Mesenteric fat pad (tissue), 1 donor: ENCODE results near the gene ARL4C. TPM values are rescaled to one million over a fixed set of nuclear protein-coding genes. Genes with fewer than 3 reads are reported as not detected.
"Not testable (repeated sequence)": the region's sequence is repeated elsewhere in the genome, so short reads cannot be mapped to it uniquely, and the experiment has no call there.

Experiments used
- DNase-seq: peaks from one replicate; pipeline ENCODE4 v3.0.0-alpha.2; 2020; ENCODE audit warnings: low spot score
- total RNA-seq: library from RNA; stranded (reverse); fragmentation: NEBNext Ultra II Directional; extraction: Animal tissue kit (Norgen Biotek cat#: 25700); gene quantifications from one replicate; pipeline ENCODE4 v1.2.1, GENCODE V29; 2021
- donor health status: DM: yes; HTN: yes; CAD: no.

The ARL4C gene
- total RNA-seq, 1 donor from 2014 or later: 17.4 TPM

DNA sequence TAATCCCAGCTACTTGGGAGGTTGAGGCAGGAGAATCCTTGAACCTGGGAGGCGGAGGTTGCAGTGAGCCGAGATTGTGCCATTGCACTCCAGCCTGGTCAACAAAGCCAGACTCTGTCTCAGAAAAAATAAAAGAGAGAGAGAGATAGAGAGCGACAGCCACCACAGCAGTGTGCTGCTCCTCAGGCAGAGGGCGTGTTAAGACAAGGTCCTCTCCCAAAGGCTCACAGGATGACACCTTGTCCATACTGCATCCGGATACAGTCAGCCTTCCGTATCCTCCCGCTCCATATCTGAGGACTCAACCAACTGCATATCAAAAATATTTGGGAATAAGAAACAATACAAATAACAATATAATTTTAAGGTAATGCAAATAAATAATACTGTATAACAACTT is 20.1 kb downstream of the ARL4C start:
- DNase-seq: peak; percentile 22

DNA sequence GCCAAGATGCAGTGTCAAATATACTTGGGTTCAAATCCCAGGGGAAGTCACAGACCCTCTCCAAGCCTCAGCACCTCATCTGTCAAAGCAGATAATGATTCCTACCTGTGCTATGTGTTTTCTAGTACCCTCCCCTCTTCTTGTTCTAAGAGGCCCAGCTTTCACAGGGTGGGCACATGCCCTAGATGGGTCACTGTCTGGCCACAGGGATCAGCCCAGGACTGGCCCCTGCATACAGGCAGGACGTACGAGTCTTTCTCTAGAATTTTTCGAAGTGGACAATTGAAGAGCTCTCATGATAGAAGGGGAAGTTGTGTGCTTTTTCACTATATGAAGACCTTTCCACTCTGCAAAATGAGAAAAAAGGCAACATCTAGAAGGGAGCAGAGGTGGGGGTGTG is 22.2 kb downstream of the ARL4C start:
- peak; percentile 85 for DNase-seq

DNA sequence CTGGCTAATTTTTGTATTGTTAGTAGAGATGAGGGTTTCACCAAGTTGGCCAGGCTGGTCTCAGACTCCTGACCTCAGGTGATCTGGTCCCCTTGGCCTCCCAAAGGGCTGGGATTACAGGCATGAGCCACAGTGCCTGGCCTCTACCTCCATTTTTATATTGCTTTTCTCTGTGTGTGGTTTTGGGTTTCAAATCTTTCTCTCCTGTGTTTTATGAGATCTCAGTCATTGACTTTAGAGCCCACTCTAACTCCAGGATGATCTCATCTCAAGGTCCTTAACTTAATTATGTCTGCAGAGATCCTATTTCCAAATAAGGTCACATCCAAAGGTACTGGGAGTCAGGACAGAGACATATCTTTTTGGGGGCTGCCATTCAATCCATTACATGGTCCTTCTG is 24.7 kb downstream of the ARL4C start:
- no peak for DNase-seq

DNA sequence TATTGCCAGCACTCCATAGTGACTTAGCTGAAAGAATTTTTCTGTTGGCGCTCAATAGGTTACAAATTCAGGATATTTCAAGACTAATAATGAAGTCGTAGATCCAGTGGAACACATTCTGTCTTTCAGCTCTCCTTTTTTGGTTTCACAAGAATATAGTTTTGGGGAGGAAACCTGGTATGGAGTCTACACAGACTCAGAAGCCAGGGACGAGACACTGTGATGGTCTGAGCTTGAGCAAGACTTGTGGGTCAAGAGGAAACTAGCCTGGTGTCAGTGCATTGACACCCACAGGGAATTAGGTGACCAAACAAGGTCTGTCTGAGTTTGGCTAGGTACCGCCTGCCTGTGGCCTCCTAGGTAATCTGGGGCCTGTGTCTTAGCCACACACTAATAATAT is 26.9 kb downstream of the ARL4C start:
- DNase-seq: no peak

DNA sequence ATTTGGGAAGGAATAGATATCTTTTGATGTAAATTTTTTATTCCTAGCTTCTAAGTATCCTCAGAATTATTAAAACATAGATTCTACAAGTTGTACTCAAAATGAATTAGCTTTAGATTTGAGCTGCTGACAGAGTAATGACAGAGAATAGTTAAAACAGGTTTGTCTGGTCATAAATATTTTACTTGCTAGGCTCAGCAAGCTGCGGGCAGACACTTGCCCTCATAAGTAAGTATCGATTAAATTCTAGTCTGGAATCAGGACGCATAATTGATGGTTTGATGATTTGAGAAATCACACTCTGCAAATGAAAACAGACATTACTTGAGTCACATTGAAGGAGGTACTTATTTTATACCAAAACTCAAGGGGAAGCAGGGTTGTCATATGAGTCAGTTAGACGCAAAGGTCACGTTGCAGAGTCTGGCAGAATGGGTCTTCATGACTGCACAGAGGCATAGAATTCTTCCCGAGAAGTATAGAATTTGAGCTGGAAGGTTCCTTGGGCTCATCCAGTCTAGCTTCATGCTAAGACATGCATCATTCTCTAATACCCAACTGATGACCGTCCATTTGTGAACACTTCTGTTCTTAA is 27.5 kb downstream of the ARL4C start:
- no peak for DNase-seq

DNA sequence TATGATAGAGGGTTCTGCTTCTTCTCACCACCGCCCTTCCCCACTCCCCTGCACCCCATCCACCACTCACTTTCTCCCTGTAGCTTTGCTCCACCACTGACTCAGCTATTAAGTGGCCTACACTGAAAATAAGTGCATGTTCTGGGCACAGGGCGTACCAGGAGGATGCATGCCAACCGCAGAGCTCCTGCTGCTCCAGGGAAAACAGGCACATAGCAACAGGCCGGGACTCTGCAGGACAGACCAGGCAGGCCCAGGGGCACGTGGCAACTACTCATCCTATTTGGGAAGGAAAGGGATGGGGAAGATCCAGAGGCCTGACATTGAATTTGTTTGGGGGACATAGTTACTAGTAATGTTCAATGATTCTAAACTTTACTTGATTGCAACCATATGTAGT is 28.4 kb downstream of the ARL4C start:
- peak; percentile 33 for DNase-seq

DNA sequence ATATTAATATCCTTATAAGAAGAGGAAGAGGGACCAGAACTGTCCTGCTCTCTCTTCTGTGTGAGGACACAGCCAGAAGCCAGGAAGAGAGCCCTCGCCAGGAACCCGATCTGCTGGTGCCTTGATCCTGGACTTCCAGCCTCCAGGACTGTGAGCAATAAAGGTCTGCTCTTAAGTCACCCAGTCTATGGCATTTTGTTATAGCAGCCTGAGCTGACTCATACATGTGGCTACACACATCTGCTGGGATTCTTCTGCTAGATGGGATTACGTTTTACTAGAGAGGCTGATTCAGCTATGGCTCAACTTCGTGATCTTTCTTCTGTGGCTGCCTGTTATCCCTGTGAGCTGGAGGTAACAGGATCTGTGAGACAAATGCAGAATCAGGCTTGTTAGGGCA is 29.6 kb downstream of the ARL4C start:
- DNase-seq: no peak

DNA sequence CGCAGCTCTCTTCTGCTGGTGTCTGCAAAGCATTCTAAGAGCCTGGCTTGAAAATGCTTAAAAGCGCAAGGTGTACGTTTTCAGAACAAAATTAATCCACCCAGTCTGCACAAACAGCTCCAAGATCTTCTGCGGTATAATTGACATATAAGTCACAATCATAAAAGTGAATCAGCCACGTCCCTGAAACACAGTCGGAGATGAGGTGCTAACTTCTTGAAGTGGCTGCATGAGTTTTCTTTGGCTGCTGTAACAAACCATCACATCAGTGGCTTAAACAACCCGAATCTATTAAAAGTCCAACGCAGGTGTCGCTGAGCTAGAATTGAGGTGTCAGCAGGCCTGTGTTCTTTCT is 32.6 kb downstream of the ARL4C start:
- DNase-seq: no peak

DNA sequence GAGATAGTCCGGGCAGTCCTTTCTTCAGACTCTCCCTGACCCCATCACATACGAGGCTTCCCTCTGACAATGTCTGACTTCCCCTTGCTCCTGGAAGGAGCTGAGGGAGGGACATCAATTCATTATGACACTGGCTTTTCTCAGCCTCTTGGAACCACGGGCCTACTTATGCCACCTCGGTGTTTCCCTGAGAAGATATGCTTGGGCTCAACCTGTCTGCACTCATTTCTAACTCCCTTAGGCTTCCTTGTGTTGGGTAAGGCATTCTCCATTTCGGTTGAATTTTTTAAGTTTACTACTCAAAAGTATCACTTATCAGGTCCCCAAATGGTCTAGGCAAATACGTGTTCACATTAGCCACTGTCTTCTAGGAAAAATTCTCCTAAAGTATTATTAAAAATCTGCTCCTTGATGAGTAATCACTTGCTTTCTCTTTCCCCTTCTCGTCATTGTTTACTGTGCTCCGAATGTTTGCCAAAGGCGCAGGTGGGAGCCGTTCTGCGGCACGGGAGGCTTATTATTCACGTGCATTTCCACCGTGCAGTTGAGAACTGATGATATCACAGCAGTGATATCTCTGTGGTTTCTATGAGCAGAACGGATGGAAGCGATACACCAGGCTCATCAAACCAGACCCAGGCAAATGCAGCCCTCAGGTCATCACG is 33.1 kb downstream of the ARL4C start:
- no peak for DNase-seq

DNA sequence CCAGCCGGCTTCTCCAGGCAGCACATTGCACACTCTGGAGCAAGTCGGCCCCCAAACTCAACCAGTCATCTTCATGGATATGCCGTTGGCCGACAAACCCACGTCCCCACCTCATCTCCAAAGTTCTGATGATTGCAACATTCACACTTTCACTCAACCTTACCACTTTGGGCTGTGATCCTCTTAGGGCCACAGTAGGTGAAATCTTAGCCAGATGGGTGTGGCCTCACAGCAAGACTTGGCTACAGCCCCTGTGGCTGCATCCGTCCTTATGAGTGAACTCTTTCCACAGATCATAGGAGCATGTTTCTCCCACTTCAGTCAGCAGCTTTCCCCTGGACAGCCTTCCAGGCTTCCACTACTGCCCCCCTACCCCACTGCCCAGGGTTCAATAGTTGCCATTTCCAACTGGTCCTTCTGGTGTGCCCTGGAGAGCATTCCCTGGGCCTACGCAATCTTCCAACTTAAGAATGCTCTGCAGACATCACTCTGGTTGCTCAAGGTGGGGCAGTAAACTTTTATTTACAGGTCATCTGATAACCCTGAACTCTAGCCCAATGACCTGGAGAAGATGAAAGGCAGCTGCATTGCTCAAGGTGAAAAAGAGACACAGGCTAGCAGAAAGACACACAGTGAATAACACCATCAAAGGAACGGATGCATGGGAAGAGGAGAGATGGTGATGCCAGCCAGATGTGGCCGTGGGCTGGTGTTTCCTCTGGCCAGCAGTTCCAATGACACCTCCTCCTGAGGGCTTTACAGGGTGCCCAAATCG is 34.5 kb downstream of the ARL4C start:
- DNase-seq: no peak

DNA sequence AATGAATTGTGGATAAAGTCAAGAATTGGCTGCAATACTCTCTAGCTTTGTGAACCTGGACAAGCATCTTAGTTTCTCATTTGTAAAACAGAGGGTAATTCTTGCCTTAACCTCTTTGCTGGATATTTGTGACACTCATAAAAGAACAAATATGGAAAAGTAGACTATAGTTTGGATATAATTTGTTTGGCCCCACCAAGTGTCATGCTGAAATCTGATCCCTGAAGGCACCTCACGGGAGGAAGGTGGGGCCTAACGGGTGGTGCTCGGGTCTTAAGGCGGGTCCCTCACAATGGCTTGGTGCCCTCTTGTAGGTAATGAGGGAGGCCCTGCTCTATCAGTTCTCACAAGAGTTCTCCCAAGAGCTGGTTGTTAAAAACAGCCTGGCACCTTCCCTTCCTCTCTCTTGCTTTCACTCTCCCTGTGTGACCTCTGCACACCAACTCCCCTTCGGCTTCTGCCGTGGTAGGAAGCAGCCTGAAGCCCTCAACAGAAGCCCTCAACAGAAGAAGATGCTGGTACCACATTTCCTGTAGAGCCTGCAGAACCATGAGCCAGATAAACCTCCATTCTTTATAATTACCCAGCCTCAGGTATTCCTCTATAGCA is 37.4 kb downstream of the ARL4C start:
- no peak for DNase-seq

DNA sequence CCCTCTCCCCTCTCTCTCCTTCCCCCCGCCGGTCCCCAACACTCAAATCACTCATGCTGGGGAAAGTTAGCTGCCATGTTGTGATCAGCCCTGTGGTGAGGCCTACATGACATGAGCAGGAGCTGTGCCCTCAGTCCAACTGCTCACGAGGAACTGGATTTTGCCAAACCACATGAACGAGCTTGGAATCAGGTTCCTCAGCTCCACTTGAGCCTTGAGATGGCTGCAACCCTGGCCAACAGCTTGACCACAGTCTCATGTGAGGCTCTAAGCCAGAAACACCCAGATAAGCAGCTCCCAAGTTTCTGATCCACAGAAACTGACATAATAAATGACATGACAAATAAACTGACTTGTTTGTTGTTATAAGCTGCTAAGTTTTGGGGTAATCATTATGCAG is 38.4 kb downstream of the ARL4C start:
- no peak for DNase-seq

DNA sequence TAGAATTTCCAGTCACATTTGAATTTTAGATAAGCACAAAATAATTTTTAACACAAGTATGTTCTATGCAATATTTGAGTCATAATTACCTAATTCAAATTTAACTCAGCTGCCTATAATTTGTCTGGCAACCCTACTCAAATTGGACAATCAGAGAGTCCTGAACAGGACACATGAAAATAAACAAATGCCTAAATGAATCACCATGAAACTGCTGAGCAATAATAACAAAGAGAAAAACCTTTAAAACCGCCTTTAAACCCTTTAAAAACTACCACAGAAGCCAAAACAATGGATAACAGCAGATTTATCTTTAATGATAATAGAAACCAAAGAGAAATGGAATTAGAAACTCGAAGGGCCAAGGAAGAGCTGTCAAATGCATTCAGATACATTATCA is 39.5 kb downstream of the ARL4C start:
- no peak for DNase-seq

DNA sequence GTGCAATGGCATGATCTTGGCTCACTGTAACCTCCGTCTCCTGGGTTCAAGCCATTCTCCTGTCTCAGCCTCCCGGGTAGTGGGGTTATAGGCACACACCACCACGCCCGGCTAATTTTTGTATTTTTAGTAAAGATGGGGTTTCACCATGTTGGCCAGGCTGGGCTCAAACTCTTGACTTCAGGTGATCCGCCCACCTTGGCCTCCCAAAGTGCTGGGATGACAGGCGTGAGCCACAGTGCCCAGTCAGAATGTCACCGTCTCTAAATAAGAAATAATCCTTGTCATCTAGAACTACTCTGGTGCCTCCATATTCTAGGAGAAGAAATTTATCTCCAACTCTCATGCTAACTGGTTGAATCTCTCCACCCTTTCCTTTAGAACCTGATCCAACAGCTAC is 41.6 kb downstream of the ARL4C start:
- DNase-seq: not testable (repeated sequence)

DNA sequence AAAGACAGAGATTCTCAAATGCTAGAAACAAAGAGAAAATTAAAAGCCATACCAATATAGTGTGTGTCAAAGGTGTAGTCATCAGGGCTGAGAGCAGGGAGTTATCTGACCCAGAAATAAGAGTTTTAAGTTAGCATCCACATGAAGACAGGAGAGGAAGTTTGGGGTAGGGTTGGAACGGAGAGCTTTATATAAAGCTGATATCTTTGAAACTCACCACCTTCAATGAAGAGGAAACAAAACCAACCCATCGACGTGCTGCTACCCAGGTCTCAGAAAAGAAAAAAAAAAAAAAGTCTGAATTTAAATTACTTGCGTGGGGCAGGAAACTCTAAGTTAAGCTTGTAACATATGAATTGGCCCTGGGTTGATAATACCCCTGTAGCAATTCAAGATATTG is 42.4 kb downstream of the ARL4C start:
- no peak for DNase-seq

DNA sequence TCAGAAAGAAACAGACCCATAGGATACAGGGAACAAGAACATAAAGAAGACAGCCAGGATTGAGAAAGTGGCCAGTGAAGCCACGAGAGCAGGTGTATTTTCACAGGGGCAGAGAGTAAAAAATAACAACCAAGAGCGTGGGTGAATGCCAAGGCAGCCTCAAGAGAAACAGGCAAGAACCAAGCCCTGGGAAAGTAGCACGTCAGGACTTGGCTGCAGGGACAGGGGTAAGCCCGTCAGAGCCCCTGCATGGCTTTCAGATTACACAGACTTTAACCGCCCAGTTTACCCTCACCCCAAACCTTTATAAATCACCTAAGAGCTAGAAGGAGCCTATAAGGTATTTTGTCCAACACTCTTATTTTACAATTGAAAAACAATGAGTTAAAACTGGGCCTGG is 43.7 kb downstream of the ARL4C start:
- DNase-seq: no peak

DNA sequence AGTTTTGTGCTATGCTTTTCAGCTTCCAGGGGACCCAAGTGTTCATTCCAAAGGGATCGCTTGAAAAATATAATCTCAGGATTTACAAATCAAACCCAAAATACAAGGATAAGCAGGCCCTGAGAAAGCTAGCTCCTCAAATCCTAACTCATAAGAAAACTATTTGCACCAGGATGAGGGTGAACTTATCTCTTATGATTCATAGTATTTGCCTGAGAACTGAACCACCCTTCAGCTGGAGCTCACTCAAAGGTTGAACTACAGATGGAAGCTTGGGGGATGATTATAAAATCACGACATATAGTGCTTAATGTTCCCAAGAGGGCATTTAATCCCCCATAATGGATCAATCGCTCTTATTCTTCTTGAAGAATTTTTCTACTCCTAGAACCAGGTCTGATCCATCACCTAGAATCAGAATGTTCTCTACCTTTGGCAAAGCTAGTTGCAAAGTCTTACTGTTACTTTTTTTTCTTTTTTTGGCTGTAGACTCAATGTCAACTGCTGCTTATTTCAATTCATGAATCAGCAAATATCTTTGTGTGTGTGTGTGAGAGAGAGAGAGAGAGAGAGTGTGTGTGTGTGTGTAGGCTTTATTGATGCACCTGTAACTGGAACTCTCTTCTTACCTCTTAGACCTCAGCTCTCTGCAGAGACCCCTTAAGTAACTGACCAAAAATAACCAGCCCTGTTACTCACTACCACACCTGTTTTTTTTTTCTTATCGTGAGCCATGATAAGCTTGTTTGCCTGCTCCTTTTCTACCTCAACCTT is 44.8 kb downstream of the ARL4C start:
- DNase-seq: no peak

DNA sequence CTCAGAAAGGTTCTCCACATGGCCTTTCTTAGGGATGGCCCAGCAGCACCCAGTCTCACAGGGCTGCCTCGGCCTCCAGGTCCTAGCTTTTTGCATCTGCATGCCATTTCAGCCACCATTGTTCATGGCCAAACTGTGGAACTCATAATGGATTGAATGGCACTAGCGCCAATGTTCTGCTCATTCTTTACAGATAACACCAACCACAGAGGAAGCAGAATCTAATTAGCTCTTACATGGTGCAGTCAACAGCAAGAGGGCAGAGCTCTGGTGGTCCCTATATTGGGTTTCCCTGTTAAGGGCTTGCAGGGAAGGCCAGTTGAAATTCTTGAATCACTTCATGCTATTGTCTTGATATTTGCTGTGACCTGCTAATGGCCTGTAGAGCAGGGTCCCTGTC is 45.6 kb downstream of the ARL4C start:
- DNase-seq: no peak

DNA sequence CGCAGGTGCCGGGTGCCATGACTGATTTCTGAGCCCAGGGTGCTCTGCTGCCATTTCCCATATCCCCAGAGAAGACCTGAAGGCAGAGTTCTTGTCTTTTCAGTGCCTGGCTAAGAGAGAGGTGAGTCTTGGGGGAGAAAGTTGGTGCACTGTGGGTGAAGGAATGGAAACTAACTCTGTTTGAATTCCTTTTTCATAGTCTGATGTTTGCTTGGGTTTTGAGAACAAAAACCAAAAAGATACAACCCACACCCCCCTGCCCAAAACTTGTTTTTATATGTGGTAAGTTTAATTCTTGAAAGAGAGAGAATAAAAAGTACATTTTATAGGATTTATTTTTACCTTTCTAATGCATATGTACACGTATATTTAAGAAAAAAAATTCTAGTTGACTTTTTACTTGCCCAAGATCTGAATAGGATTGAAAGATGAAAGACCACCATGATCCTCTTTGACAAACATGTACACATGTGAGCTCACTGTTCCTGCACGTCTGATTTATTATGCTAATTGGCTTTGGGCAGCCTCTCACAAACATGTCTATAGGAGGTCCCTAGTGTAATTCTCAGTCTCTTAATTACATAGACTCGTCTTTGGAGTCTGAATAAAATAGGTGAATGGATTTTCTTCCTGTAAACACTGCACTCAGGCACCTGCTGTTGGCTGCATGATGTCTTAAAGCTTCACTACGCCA is 46.3 kb downstream of the ARL4C start:
- no peak for DNase-seq

DNA sequence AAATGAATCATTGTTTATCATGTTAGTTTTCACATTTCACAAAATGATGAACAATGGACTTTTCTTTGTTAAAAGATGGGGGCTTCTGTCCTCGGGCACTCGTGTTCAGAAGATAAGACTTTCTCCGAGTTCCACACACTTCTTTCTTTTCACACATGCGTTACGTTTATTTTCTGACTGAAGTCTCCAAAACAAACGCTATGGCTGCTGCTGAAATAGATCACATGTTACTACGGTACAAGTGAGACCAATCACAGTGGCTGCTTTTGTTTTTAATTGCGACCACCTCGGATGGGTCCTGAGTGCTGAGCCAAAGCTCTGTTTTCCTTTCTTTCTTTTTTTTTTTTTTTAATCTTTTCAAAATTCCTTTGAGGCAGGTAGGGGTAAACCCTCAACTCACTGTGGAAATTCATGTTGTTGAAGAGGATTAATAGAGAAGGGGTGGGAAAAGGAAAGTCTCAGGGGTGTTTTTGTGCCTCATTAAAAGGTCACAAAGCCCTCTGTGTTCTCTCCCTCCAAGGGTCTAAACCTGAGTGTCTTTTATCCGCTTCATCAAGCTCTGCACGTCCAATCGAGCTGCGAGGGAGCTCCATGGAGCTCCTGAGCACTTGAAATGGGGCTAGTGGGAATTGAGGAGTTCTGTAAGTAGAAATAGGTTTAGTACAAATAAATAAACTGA is 48.2 kb downstream of the ARL4C start:
- no peak for DNase-seq
